ENCODE data around the gene ACAD10.
"Not testable (repeated sequence)": the region's sequence is repeated elsewhere in the genome, so short reads cannot be mapped to it uniquely, and the experiment has no call there.

ACAD10 gene

DNA sequence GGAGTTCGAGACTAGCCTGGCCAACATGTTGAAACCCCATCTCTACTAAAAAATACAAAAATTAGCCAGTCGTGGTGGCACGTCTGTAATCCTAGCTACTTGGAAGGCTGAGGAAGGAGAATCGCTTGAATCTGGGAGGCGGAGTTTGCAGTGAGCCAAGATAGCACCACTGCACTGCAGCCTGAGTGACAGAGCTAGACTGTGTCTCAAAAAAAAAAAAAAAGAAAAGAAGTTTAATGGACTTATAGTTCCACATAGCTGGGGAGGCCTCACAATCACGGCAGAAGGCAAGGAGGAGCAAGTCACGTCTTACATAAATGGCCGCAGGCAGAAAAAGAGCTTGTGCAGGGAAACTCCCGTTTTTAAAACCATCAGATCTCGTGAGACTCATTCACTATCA is 77.7 kb downstream of the ACAD10 start:
- H3K36me3 ChIP-seq (ENCODE audit: control insufficient read depth, insufficient read depth, low read length); H3K9me3 ChIP-seq (ENCODE audit: control insufficient read depth, low read length); H3K27ac ChIP-seq (ENCODE audit: low read depth, low read length, severe bottlenecking); H3K4me1 ChIP-seq (ENCODE audit: control insufficient read depth, insufficient read depth, low read length, poor library complexity, severe bottlenecking); H3K4me3 ChIP-seq (ENCODE audit: extremely low read depth, insufficient read depth, low read length, poor library complexity, severe bottlenecking): not testable (repeated sequence)
- WGBS, 2 experiments (ENCODE audit: insufficient coverage in 2 of 2): 92% methylated on average over 6 to 8 of the region's 10 CpGs

DNA sequence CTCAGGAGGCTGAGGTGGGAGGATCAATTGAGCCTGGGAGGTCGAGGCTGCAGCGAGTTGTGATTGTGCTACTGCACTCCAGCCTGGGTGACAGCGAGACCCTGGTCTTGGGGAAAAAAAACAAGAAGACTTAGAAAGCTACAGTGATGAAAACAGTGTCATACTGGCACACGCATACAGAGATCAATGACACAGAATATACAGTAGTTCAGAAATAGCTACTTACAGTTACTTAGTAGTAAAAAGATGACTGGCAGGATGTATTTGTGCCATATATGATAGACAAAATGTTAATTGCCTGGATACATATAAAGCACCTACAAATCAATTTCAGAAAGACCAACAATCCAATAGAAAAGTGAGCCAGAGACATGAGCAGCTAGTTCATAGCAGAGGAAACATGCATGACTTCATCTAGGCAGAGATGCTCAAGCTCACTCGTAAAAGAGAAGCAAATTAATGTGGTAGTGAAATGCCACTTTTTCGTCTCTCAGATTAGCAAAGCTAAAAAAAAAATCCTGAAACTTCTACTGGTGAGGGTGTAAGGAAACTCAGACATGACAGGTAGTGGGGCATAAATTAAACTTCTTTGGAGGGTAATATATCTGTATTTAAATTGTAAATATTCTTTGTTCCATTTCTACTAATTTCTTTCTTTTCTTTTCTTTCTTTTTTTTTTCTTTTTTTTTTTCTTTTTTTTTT is 78.4 kb downstream of the ACAD10 start:
- peaks cover 11% of the 10 kb centered on the region for H3K4me1 ChIP-seq (ENCODE audit: control insufficient read depth, insufficient read depth, low read length, poor library complexity, severe bottlenecking)
- H3K9me3 ChIP-seq (ENCODE audit: control insufficient read depth, low read length): no peaks in the 10 kb centered on the region
- peaks cover 8% of the 10 kb centered on the region for H3K36me3 ChIP-seq (ENCODE audit: control insufficient read depth, insufficient read depth, low read length)
- no peak overlapping the region for H3K27ac ChIP-seq (ENCODE audit: low read depth, low read length, severe bottlenecking)
- no peak overlapping the region for H3K4me3 ChIP-seq (ENCODE audit: extremely low read depth, insufficient read depth, low read length, poor library complexity, severe bottlenecking)
- 87 to 93% methylated on average over 3 of the region's 6 CpGs for WGBS, 2 experiments (ENCODE audit: insufficient coverage in 2 of 2)

DNA sequence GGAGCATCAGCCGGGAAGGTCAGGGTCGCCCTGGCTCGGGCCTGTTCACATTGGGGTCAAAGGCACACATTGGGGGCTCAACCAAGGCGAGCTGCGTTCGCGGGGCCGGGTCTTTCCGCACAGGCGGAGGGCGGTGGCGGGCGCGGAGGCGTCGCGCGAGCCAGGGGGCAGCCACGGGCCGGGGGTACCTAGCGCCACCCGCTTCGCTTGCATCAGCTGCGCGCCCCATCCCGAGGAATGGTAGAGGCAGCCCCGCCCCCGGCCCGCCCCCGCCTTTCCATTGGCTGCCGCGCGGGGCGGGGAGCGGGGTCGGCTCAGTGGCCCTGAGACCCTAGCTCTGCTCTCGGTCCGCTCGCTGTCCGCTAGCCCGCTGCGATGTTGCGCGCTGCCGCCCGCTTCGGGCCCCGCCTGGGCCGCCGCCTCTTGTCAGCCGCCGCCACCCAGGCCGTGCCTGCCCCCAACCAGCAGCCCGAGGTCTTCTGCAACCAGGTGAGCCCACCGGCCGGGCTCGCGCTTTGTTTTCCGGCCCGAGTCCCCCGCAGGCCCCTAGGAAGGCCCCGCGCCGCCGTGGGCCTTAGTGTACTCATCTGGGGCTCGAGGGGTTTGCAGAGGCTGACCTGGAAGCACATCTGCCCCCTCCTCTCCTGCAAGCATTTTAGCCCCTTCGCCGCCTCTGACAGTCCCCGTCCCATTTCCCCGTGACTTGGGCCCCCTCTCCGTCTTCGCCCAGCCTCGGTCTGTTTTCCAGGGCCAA is 80.9 kb downstream of the ACAD10 start, which contains the start of gene ALDH2:
TSS of gene ALDH2 (plus strand) at position 326 of the 754 bp plus-strand sequence. CDS start at position 376, 50 bp downstream.
- Histone ChIP-seq H3K4me3 (ENCODE audit: extremely low read depth, insufficient read depth, low read length, poor library complexity, severe bottlenecking) (peak within 1 kb of the TSS; percentile 82), H3K36me3 (ENCODE audit: control insufficient read depth, insufficient read depth, low read length) (peaks cover 25% of the 10 kb centered on the region), H3K4me1 (ENCODE audit: control insufficient read depth, insufficient read depth, low read length, poor library complexity, severe bottlenecking) (peaks cover 11% of the 10 kb centered on the region), H3K9me3 (ENCODE audit: control insufficient read depth, low read length) (no peaks in the 10 kb centered on the region), H3K27ac (ENCODE audit: low read depth, low read length, severe bottlenecking) (peak within 1 kb of the TSS; percentile 90)
- whole genome bisulfite sequencing, 2 experiments (ENCODE audit: insufficient coverage in 2 of 2): 0 to 1% methylated on average over 58 to 68 of the region's 73 CpGs

DNA sequence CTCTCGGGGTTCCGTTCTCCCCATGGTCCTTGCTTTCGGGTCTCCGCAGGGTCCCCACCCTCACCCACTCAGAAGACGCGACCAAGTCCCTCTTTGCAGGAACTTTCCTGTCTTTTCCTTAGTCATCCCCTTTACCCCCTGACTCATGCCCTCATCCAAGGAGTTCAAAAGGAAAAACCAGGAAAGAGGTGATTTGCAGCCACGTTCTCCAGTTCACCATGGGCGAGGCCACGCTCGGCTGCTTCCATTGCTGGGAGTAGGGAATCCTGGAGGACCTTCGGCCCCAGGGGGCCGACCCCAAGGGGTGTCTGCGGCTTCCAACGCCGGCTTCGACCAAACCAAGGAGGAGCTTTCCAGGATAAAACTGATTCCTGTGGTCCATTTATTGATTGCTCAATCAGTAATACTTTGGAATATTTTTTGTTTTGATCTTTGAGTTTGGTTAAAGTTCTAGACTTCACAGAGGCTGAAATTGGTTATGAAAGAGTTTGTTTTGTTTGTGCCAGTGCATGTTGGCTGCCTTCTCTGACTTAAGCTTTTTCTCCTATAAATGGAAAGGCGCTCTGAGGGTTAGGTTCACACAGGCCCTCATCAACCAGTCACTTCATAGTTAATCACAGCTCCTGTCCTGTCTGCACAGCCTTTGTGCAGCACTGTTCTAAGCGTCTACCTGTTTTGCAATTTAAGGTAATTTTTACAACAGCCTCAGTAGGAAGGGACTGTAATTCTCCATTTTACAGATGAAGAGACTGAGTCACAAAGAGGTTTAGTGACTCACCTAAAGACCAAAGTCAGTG is 81.7 kb downstream of the ACAD10 start:
- no peaks in the 10 kb centered on the region for H3K9me3 ChIP-seq (ENCODE audit: control insufficient read depth, low read length)
- H3K4me3 ChIP-seq (ENCODE audit: extremely low read depth, insufficient read depth, low read length, poor library complexity, severe bottlenecking): peak overlapping the region; percentile 82
- WGBS, 2 experiments (ENCODE audit: insufficient coverage in 2 of 2): 5 to 12% methylated on average over 10 to 14 of the region's 18 CpGs
- peak overlapping the region; percentile 90 for H3K27ac ChIP-seq (ENCODE audit: low read depth, low read length, severe bottlenecking)
- peaks cover 11% of the 10 kb centered on the region for H3K4me1 ChIP-seq (ENCODE audit: control insufficient read depth, insufficient read depth, low read length, poor library complexity, severe bottlenecking)
- peaks cover 25% of the 10 kb centered on the region for H3K36me3 ChIP-seq (ENCODE audit: control insufficient read depth, insufficient read depth, low read length)

DNA sequence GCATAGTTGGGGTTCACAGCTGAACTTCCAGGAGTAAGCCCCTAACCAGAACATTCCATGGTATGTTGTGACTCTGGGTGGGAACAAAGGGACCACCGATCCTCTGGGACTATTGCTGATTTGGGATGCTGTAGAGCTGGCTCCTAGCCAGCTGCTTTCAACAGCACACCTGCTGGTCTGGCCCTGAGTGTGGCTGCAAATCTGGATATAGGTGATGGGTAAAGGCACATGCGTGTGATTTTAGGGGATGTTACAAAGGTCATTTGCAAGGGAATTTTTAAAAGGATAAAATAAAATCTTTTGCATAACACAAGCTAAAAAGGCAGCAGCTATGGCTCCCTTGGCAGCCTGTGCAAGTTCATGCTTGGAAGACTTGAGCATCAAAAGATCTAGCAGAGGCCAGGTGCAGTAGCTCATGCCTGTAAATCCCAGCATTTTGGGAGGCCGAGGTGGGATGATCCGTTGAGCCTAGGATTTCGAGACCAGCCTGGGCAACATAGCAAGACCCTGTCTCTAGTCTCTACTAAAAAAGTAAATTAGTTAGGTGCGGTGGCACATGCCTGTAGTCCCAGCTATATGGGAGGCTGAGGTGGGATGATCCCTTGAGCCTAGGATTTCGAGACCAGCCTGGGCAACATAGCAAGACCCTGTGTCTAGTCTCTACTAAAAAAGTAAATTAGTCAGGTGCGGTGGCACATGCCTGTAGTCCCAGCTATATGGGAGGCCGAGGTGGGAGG is 82.5 kb downstream of the ACAD10 start:
- H3K27ac ChIP-seq (ENCODE audit: low read depth, low read length, severe bottlenecking): no peak overlapping the region
- H3K4me1 ChIP-seq (ENCODE audit: control insufficient read depth, insufficient read depth, low read length, poor library complexity, severe bottlenecking): peaks cover 13% of the 10 kb centered on the region
- H3K36me3 ChIP-seq (ENCODE audit: control insufficient read depth, insufficient read depth, low read length): peaks cover 26% of the 10 kb centered on the region
- peak overlapping the region; percentile 82 for H3K4me3 ChIP-seq (ENCODE audit: extremely low read depth, insufficient read depth, low read length, poor library complexity, severe bottlenecking)
- 90 to 95% methylated on average over 6 to 7 of the region's 9 CpGs for WGBS, 2 experiments (ENCODE audit: insufficient coverage in 2 of 2)
- no peaks in the 10 kb centered on the region for H3K9me3 ChIP-seq (ENCODE audit: control insufficient read depth, low read length)

DNA sequence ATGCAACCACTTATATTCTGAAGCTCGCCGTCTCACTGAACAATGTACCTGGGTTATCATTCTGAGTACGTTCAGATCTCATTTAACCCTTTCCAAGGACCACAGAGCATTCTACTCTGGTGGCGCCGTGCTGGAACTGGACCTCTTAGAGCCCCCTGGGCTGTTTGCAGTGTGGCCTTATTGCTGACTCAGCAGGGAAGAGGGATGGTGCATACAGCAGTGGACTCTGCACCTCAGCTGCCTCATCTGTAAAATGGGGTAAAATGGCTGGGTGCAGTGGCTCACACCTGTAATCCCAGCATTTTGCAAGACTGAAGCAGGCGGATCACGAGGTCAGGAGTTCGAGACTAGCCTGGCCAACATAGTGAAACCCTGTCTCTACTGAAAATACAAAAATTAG is 83.7 kb downstream of the ACAD10 start:
- Histone ChIP-seq H3K27ac (ENCODE audit: low read depth, low read length, severe bottlenecking) (no peak overlapping the region), H3K9me3 (ENCODE audit: control insufficient read depth, low read length) (no peaks in the 10 kb centered on the region), H3K36me3 (ENCODE audit: control insufficient read depth, insufficient read depth, low read length) (peaks cover 27% of the 10 kb centered on the region), H3K4me1 (ENCODE audit: control insufficient read depth, insufficient read depth, low read length, poor library complexity, severe bottlenecking) (peaks cover 26% of the 10 kb centered on the region), H3K4me3 (ENCODE audit: extremely low read depth, insufficient read depth, low read length, poor library complexity, severe bottlenecking) (no peak overlapping the region)
- 91 to 95% methylated on average over 8 of the region's 8 CpGs for WGBS, 2 experiments (ENCODE audit: insufficient coverage in 2 of 2)

DNA sequence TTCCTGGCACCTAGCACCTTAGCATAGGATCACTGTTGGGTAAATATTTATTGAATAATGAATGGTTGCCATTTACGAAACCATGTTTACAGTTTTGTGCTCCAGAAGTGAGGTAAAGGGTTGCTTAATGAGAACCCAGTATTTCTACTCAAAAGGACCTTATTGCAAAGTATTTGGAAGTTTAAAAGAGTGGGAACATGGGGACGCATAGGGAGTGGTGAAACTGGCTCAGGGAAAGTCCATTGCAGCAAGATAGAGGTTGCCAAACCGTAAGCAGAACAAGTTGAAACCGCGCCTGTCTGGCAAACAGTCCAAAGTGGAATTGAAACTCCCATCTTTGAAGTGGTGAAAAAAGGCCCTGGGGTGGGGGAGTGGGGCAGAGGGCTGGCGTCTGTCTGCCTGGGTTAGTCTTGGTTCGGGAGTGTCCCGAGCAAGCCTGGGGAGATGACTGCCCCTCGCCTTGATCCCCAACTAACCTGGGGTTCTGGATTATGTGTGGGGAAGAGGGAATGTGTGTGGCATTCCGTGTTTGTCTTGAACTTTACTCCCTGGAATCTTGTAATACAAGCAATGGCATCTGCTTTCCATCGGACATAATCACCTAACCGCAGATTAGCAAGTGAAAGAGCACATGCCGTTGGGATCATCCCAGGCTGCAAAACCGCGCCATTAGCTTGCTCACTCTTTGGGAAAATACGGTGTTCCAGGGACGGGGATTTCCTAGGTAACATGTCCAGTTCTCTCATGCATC is 88.1 kb downstream of the ACAD10 start:
- Histone ChIP-seq H3K9me3 (ENCODE audit: control insufficient read depth, low read length) (no peaks in the 10 kb centered on the region), H3K4me3 (ENCODE audit: extremely low read depth, insufficient read depth, low read length, poor library complexity, severe bottlenecking) (no peak overlapping the region), H3K27ac (ENCODE audit: low read depth, low read length, severe bottlenecking) (peak overlapping the region; percentile 93), H3K36me3 (ENCODE audit: control insufficient read depth, insufficient read depth, low read length) (peaks cover 33% of the 10 kb centered on the region), H3K4me1 (ENCODE audit: control insufficient read depth, insufficient read depth, low read length, poor library complexity, severe bottlenecking) (peaks cover 37% of the 10 kb centered on the region)
- WGBS, 2 experiments (ENCODE audit: insufficient coverage in 2 of 2): 87 to 93% methylated on average over 14 to 16 of the region's 17 CpGs

DNA sequence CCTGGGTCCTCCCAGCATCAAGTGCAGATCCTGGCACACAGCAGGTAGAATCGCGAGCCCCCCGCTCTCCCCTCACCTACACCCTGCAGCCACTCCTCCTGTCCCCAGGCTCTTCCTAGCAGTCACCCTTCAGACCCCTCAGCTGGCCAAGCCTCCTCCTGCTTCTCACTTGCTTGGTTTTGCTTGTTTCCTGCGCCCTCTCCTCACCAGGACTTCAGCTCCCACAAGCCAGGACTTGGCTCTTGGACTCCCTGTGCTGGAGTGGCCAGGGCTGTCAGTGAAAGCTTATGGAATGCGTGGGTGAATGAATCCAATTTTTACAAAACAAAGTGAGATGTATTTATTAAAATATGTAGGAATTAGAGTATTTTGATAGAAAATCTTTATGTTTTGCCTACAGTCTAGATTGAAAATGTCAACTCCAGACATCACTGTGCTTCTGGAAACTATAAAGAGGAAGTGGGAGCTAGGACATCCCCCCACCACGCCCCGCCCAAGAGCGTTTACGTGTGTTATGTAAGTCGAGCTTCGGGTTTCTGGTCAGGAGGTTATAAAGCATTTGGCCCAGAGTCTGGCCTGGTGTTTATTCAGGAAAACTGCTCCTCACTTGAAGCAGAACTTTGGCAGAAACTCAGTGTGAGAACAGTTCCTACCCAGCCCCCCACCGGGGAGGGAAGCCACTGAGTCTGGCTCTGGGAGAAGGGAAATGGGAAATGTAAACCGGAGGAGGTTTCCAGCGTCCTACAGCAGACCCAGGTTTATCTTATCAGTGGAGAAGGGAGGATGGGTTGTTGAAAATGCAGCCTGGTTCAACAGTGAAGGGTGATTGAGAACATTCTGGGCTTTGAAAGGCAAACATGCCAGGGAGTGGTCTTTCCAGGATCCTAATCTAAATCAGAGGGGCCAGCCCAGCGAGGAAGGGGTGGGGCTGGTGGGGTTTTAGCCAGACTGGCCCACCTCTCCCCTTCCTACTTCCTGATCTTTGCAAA is 89.6 kb downstream of the ACAD10 start:
- peaks cover 37% of the 10 kb centered on the region for H3K4me1 ChIP-seq (ENCODE audit: control insufficient read depth, insufficient read depth, low read length, poor library complexity, severe bottlenecking)
- H3K27ac ChIP-seq (ENCODE audit: low read depth, low read length, severe bottlenecking): peak overlapping the region; percentile 93
- 76 to 79% methylated on average over 10 of the region's 15 CpGs for WGBS, 2 experiments (ENCODE audit: insufficient coverage in 2 of 2)
- no peak overlapping the region for H3K4me3 ChIP-seq (ENCODE audit: extremely low read depth, insufficient read depth, low read length, poor library complexity, severe bottlenecking)
- H3K9me3 ChIP-seq (ENCODE audit: control insufficient read depth, low read length): no peaks in the 10 kb centered on the region
- peaks cover 35% of the 10 kb centered on the region for H3K36me3 ChIP-seq (ENCODE audit: control insufficient read depth, insufficient read depth, low read length)

DNA sequence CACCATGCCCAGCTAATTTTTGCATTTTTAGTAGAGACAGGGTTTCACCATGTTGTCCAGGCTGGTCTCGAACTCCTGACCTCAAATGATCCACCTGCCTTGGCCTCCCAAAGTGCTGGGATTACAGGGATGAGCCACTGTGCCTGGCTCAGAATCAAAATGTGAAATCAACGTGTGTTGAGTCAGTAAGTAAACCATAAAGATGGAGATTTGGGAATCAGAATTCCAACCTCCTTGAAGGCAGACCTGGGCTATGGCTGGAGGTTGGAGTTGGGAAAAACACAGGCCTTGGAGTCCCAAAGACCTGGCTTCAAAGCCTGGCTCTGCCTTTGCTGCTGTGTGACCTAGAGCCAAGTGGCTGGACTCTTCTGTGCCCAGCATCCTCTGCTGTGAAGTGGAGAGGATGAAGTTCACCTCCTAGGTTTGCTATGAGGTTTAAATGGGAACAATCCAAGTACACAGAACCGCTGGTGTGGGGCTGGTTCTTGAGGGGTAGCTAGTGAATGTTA is 91.0 kb downstream of the ACAD10 start:
- 90 to 95% methylated on average over 3 of the region's 3 CpGs for WGBS, 2 experiments (ENCODE audit: insufficient coverage in 2 of 2)
- Histone ChIP-seq H3K4me3 (ENCODE audit: extremely low read depth, insufficient read depth, low read length, poor library complexity, severe bottlenecking) (no peak overlapping the region), H3K4me1 (ENCODE audit: control insufficient read depth, insufficient read depth, low read length, poor library complexity, severe bottlenecking) (peaks cover 37% of the 10 kb centered on the region), H3K27ac (ENCODE audit: low read depth, low read length, severe bottlenecking) (no peak overlapping the region), H3K36me3 (ENCODE audit: control insufficient read depth, insufficient read depth, low read length) (peaks cover 40% of the 10 kb centered on the region), H3K9me3 (ENCODE audit: control insufficient read depth, low read length) (no peaks in the 10 kb centered on the region)
